Pons (tissue), 1 donor: ENCODE measurements around the gene BUB1B.

ENCODE experiments used
- DNase-seq: peaks from one replicate; pipeline ENCODE4 v3.0.0-alpha.2; 2016; ENCODE audit warnings: low spot score

BUB1B gene

DNA sequence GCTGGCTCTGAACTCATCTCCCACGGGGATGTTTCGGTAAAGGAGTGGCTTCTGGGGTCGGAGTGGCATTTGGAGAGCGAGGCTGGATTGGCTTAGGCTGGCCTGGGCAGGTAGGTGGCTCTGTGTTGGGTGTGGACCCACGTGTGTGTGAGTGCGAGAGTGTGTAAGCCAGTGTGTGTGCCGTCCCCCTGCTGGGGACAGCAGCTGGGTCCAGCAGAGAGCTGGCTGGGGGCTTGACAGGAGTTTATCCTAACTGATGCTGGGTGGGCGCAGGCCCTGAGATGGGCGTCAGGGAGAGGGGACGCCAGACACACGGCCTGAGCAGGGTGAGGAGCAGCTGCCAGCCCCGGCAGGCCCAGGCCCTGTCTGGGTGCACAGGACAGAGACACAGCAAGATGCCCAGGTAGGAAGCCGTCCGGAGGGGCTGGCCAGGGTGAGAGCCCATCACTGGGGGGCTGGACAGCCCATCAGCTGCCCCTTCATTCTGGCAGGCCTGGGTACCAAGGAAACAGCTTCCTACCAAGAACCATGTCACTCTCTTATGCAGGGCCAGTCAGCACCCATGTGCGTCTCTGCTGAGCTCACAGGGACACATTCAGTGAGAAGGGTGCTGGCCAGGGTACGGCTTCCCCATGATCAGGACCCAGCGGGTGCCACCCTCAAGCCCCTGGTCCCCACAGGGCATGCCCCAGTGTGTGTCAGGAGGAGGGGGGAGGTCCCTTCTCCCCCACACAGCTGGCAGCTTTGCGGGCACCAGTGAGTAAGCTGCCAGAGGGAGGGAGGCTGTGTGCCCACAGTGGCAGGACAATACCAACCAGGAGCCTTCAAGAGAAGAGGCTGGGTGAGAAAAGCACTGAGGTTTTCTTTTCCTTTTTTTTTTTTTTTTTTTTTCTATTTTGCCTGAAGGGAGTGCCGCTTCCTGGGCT, 79.1 kb downstream of the BUB1B start:
- no peak for DNase-seq

DNA sequence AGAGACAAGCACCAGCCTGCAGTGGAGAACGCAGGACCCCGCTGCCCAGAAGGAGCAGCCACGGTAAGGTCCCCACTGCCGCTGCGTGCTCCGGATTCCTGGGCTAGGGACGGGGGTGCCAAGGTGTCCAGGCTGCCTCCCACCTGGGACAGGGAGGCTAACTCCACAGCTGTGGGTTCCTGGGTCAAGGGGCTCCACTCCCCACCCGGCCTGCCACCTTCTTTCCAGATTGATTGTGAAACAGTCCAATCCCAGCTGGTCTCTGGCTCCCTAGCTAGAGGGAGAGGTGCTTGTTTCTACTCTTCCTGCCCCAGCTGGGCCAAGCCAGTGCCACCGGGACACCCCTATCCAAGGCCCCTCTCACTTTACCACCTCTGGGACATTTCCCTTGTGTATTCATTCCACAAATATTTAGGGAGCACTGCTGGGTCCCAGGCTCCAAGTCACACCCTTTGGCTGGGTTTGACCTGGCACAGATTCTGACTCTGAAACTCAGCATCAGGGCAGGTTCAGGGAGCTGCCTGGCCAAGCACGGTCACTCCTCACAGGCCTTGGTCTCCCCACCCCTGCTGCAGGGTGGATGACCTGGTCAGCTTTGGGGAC, 79.9 kb downstream of the BUB1B start:
- no peak for DNase-seq

DNA sequence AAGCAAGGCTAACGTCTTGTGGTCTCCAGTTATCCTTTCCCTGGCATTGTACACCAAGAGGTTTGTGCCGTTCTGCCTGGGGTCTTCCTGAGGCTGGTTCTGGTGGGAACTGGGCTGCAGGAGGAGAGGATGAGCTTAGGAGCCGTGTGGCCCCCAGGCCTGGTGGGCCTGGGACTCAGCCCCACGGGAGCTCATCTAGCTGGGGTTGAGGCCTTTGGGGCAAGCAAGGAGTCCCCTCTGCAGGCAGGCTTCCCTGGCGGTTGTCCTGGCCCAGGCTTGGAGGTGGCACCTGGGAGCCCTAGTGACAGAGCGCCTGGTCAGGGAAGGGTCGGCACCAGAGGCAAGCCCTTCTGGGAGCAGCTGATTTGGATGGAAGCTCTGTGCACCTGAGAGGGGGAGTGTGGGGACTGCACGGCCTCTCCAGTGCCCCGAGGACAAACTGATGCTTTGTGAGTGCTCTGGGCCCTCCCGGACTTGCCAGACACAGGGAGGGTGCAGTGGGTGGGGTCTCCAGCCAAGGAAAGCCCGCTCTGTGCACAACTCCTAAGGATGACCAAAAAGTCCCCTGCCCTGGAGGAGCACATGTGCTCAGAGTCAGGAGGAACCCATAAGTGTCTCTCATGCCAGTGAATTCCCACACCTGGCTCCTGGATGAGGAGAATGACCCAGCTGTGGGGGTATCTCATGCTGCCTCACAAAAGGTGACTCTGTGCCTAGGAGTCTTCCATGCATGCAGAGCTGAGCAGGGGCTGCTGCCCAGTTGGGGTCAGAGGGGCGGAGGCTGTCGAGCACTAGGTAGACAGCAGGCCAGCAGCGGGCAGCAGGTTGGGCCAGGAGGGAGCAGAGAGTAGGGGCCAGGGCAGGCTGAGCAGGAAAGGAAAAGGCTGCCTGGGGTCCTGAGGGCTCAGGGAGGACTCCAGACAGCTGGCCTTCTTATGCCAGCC, 80.7 kb downstream of the BUB1B start:
- DNase-seq: no peak

DNA sequence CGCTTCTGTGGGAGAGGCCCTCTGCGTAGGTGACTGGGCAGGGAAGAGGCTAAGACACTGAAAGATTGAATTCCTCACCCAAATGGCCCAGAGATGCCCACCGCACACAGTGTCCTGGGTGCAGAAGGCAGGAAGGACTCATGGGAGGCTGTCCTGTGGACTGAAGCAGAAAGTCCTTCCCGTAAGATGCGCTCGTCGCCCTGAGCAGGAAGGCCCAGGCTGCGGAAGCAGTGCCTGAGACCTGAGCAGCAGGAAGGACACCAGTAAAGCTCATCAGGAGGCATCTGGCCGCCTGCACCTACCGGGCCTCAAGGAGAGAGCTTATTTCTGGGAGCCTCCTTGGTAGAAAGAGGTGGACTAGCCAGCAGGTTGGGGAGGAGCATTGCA, 81.3 kb downstream of the BUB1B start:
- no peak for DNase-seq

DNA sequence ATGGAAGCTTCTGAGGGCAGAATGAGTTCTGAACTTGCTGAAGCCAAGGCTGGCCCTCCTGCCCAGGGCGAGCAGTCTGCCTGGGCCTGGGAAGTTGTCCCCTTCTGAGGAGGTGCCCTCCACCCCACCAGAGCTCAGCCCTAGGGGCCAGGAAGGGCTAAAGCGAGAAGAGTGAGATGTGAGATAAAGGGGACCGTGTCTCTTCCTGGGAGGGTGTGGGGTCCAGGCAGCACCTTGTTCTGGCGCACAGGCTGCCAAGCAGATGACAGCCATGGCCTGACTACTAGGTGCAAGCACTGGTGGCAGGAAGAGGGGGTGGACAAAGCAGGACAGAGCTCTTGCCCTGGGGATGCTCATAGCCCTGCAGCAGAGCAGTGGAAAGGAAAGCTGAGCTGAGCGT, 81.7 kb downstream of the BUB1B start:
- DNase-seq: no peak

DNA sequence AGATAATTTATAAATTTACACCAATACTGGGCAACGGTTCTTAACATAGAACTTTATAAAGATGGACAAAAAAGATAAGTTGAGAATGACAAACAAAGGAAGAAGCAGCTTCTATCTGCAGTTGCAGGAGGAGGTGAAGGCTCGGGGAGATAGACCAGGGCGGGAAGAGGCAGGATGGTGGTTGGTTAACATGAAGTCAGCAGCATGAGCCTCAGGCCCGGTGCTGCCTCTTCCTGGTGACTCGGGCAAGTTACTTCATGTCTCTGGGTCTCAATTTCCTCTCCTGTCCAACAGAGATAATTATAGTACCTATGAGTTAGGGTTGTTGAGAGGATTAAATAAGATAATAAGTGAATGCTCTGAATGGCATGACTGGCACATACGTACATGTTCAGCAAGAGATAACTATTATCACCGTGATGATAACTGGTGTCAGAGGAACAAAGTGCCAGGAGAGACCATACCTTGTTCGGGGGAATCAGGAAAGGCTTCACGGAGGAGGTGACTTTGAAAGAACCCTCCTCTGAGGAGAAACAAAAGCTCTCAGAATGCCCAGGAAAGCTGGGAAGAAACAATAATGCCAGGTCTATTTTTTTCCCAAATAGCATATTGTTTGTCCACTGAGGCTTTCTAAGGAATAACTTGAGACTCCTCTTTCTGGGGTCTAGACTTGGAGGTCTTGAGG, 82.4 kb downstream of the BUB1B start:
- no peak for DNase-seq

DNA sequence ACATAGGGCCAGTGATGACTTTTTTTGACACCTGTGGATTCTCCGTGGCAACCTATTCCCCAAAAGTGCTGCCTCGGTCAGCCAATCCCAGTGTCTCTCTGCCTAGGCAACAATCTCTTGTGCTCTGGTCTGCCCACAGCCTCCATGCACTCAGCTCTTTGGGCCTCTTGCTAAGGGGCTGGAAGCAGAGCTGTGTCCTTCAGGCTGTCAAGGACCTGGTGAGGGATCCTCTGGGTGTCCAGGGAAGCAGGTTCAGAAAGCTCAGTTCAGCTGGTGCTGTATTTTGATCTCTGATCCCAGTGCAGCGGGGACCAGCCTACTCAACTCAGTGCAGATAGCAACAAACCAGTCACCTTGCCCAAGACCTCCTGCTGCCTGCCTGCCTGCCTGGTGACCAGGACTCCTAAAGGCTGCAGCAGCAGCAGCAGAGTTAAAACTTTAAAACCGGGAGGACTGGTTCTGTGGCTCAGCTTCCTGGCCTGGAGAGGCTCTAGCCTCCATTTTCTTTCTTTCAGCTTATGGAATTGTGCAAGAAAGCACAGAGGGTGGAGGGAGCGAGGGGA, 84.2 kb downstream of the BUB1B start:
- no peak for DNase-seq

DNA sequence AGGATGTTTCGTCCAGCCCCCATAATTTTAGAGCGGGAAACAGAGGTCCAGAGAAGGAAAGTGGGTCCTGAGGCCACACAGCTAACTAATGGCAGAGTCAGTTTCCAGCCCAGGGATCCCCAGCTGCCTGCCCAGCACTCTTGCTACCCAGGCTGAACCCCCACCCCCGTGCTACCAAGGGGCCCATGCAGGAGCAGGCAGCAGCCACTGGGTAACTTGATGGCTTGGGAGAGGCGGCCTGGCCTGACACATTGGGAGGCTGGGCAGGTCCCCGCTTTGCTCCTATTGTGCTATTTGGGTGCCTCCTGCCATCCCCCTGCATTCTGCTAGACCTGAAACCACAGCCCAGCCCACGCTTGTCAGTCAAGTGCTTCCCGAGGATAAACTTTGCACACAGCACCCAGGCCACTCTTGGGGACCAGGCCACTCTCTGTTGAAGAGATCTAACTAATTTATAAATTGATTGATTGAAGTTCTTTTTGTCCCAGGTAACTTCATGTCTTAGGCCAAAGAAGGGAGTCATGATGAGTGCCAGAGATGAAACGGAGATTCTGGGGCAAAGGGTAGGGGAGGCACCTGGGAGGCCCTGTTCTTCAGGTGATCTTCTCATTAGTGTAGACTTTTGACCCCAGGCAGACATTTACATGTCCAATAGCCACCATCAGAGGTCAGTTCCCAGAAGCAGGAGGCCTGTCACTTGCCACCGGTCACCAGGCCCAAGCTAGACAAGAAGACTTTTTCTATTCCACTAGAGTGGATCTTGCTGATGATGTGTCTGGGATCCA, 85.0 kb downstream of the BUB1B start:
- no peak for DNase-seq

DNA sequence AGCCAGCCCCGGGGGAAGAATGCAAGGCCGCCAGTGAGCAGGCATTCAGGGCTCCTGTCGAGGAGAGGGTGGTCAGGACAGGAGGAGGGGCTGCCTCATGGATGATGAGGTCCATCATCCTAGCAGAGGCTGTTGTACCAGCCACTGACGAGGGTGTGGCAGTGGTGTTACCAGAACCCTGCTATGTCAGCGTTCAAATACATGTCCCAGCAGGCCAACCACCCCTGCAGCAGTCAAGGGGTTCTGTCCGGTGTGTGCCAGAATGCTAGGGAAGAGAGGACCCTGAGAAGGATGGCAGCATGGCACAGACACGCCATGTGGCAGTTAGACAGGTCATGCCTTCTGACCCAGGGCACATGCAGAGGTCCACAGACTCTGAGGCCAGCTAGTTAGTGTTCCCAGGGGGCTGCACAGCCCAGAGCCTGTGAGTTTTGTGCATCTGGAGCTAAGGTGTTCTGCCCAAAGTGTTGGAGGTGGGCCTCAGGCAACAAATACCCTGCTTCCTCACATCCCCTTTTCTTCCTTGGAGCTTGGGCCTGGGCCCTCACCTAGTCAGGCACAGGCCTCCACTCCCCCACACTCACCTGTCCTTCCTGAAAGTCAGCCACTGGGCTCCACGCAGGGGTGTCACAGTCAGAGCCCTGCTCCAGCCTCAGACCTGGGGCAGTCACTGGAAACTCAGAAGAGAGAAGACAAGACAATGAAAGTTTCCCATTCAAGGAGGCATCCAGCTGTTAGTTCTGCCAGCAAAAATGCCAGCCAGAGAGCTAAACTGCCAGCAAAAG, 85.8 kb downstream of the BUB1B start:
- DNase-seq: no peak

DNA sequence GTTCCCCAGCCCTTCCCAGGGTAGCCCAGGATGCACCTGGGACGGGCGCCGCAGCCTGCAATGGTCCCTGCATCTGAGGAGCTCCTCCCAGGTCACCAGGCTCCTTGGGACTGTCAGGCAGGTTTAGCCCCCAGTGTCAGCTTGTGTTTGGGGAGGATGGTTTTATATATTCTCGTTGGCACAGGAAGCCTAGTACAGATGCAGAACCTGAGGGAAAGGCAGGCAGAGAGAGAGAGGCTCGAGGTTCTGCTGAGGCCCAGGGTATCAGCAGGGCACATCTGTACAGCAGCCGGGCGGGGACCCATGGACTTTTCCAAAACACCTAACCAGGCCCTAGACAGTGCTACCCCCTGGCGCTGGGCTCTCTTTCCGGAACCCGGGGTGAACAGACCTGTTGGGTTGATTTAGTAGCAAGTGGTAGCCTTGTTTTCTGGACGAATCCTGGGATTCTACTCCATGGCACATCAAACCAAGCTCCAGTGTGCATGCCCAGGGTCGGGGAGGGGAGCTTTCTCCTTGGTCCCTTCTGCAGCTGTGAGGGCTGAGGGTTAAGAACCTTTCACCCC, 86.6 kb downstream of the BUB1B start:
- no peak for DNase-seq

DNA sequence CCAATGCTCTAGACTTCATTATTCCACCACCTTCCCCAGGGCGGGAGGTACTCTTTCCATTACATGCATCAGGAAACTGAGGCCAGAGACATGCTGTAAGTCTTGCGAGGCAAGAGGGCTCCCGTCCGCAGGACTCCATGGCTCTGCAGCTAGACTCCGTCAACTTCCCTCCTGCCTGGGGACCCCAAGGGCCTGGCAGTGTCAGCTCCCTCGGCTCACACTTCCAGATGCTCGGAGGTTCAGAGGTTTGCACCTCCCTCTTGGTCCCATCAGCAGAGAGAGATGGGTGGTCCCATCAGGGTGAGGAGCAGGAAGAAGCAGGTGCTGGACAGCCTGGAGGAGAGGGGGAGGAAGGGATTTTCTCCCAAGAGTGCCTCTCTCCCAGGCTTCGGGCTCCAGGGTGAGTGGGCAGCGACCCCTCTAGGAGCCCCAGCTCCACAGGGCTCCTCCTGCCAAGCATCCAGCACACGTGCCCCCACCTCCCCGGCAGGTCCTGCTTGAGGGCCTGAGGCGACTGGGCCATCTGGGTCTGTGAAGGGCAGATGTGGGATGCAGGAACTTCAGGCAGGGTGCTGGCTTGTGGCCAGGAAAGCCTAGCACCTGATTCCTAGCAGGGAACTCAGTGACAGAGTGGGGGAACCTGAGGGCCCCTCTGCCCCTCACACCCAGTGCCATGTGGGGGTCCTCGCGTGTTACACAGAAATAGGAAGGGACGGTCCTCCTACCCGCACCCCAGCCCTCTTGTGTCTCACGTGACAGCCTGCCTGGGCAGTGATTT, 87.3 kb downstream of the BUB1B start:
- DNase-seq: no peak

DNA sequence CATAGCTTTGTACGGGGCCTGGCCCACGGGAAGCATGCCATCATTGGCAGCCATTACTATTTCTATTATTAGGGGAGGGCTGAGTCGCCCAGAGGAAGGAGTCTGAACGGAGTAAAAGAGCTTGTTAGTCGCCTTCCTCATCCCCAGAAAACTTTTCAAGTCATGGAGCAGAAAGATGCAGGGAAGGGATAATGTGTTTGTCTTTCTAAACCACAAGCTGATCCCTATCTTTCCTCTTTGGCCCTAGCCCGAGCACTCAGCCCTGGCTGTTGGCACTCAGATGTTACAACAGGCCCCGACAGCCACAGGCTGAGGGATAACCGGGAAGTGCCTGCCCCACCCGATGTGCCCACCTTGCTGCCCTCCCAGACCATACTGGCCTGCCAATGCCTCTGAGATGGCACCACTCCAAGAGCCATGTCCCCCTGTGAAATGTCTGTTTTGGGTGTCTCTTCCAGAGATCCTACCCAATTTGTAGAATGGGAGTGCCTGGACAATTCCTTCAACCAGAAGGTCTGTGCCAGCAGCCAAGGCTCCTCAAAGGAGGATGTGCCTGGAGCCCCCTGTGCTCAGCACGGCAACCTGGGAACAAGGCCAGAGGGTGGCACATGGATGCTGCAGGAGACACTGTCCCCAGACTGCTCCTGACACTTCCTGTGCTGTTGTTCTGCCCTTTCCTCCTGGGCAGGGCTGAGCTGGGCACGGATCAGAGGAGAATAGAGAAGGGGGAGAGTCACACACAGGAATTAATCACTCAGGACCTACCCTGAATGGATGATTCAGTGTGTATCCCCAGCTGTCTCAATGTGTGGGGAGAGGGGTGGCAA, 88.8 kb downstream of the BUB1B start:
- DNase-seq: no peak

DNA sequence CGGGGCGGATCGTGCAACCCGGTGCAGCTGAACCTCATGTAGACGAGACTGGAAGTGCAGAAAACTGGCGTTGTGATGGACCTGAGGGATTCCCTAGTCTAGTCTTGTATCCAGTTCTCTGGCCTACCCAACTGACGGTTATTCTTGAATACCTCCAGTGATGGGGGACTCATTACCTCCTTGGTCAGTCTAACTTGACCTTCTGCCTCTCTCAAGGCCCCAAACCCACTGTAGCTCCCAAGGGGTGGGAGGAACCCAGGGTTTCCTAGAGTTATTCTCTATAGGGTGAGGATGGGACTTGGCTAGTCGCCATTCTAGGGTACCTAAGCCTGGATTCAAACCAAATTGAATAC, 89.4 kb downstream of the BUB1B start:
- no peak for DNase-seq

DNA sequence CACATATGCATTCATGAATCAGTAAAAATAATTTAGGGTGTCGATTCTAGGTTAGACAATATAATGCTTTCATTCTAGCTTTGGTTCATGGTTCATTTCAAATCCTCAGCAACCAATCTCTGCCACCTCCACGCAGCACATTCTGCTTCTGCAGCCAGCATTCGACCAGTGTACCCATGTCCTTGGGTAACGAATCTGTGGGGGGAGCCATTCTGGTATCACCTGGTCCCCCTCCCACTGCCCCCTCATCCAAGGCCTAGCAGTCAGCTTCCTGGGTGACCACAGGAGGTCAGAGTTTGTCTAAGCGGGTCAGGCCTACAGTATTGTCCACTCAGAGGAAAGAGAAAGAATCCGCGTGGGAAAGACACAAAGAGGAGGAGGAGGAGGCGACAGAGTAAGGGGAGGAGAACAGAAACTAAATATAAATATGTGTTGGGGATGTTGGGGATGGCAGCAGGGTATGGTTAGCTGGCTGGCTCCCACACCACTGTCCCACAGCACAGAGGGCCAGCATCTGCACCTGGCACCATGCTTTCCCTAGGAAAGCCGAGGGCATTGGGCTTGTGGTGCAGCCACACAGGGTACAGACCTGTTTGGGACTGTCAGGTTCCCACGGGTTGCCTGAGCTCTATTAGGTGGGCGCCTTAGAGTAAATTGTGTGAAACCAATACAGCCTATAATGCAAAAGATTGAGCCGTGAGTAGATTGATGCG, 90.1 kb downstream of the BUB1B start:
- no peak for DNase-seq

DNA sequence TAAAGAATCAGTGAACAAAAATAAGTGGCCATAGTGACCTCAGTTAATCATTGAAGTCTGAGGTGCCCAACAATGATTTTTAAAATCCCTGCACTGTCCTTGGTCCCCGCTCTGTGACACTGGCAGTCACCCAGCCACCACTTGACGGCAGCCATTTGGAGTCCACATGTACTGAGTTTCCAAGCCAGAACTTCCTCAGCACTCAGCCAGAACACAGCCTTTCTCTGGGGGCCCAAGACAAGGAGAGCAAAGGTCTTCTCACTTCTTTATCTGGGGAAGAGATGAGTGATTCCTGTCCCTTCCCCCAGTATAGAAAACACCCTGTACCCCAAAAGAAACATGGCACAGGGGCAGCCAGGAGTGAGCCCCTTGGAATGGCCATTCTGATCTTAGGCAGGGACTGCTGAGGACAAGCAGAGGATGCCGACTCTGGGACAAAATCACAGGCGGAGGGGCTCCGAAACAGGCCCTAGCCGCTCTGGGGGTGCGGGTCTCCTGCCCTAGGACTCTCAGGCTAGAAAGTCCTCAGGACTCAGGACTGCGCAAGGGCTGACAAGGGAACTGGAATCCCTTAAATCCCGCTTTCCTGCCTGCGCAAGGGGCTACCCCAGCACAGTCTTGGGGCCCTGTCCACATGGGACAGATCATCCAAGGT, 90.7 kb downstream of the BUB1B start:
- no peak for DNase-seq

DNA sequence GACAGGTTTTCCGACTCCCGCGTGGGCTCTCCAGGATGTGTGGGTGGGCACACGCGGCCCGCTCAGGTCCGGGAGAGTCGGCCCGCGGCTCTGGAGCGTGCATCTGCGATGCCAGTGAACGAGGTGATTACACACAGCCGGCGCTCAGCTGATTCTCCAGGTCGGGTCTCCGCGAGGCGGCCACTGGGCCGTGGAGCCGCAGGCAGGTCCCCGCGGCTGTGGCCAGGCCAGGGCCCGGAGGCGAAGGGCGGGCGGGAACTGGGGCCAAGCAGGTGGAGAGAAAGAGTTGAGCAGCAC, 91.2 kb downstream of the BUB1B start:
- DNase-seq: no peak
